ENCODE data around the gene CDK5RAP2. TPM values are rescaled to one million over a fixed set of nuclear protein-coding genes. Genes with fewer than 3 reads are reported as not detected.

Gene CDK5RAP2
- total RNA-seq, 1 donor from 2014 or later = 50.8 TPM

DNA sequence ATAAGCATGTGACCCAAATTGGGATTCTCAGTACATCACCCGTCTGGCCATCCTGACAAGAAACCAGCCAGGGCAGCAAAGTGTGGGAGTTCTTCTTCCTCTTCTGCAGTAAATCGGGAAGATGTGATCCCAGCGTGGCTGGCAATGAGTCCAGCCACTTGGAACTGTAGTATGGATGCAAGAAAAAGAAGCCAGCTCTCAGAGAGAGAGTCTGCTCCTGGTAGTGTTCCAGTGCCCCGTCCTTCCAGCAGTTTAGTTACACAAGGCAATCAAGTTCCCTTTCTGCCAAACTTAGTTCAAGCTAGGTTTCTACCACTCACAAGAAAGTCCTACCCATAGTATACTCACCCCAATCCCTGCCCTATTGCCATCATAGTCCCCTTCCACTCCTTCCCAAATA is 65.6 kb downstream of the CDK5RAP2 start:
- TF ChIP-seq, protein P1, sequence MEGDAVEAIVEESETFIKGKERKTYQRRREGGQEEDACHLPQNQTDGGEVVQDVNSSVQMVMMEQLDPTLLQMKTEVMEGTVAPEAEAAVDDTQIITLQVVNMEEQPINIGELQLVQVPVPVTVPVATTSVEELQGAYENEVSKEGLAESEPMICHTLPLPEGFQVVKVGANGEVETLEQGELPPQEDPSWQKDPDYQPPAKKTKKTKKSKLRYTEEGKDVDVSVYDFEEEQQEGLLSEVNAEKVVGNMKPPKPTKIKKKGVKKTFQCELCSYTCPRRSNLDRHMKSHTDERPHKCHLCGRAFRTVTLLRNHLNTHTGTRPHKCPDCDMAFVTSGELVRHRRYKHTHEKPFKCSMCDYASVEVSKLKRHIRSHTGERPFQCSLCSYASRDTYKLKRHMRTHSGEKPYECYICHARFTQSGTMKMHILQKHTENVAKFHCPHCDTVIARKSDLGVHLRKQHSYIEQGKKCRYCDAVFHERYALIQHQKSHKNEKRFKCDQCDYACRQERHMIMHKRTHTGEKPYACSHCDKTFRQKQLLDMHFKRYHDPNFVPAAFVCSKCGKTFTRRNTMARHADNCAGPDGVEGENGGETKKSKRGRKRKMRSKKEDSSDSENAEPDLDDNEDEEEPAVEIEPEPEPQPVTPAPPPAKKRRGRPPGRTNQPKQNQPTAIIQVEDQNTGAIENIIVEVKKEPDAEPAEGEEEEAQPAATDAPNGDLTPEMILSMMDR (IDR thresholded peaks at IDR 0.05; ENCODE audit: unreplicated experiment) = no peak
- peaks cover 35% of the 10 kb centered on the region for H3K36me3 Mint-ChIP-seq (ENCODE audit: low read depth, unreplicated experiment)

DNA sequence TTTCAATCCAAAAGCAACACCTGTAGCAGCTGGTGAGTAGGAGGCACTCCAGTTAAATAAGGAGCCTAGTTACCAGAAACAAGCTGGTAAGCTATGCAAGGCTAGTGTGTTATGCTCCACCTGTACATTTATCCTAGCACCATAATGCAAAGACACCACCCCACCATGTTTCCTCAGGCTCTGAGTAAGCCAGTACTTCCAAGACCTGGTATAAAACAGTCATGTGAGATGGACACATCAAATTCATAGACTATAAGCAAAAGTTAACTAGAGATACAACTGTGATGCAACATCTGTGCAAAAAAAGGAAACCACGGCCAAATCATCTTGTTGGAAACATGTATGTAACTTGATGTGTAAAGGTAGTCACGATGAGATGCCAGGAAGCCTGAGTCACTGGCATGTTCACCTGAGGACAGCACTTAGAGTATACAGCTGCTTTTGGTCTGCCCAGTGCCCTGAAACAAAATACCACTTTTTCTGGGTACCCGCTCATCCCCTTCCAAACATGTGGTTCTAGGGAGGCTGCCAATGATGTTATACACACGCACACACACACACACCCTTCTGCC is 66.1 kb downstream of the CDK5RAP2 start:
- TF ChIP-seq, protein P1 (IDR thresholded peaks at IDR 0.05; ENCODE audit: unreplicated experiment) = no peak
- peaks cover 35% of the 10 kb centered on the region for H3K36me3 Mint-ChIP-seq (ENCODE audit: low read depth, unreplicated experiment)
- no peak for DNase-seq (ENCODE audit: low spot score)
- H3K4me1 Mint-ChIP-seq (ENCODE audit: unreplicated experiment) = no peaks in the 10 kb centered on the region
- H3K27me3 Mint-ChIP-seq (ENCODE audit: unreplicated experiment) = no peaks in the 10 kb centered on the region
- no peaks in the 10 kb centered on the region for H3K9me3 Mint-ChIP-seq (ENCODE audit: unreplicated experiment)
- no peak overlapping the region for H3K4me3 Mint-ChIP-seq (ENCODE audit: unreplicated experiment)
- no peak overlapping the region for H3K27ac Mint-ChIP-seq (ENCODE audit: unreplicated experiment)

More for the DNA sequence above, 65.6 kb downstream of the CDK5RAP2 start:
- Mint-ChIP-seq H3K27me3 (ENCODE audit: unreplicated experiment) (no peaks in the 10 kb centered on the region), H3K4me1 (ENCODE audit: unreplicated experiment) (no peaks in the 10 kb centered on the region), H3K4me3 (ENCODE audit: unreplicated experiment) (no peak overlapping the region), H3K27ac (ENCODE audit: unreplicated experiment) (no peak overlapping the region), H3K9me3 (ENCODE audit: unreplicated experiment) (no peaks in the 10 kb centered on the region)
- DNase-seq (ENCODE audit: low spot score) = no peak

DNA sequence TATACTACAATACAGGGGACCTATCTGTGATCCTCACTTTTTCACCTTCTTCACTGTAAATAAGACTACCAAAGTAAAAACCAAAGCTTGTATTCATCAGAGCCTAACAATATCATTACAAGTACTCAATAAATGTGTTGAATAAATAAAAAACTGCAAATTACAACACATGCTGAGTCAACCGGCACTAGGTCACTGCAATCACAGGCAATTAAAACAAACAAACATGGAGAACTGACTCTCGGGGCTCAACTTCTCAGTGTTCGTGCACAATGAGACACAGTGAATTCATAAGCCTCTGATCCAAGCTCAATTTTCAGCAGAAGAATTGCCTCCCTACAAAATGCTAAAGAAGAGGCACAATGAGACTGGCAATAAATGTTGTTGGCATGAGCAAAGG is 69.2 kb downstream of the CDK5RAP2 start:
- H3K27me3 Mint-ChIP-seq (ENCODE audit: unreplicated experiment) = no peaks in the 10 kb centered on the region
- no peaks in the 10 kb centered on the region for H3K9me3 Mint-ChIP-seq (ENCODE audit: unreplicated experiment)
- no peak overlapping the region for H3K4me3 Mint-ChIP-seq (ENCODE audit: unreplicated experiment)
- TF ChIP-seq, protein P1 (IDR thresholded peaks at IDR 0.05; ENCODE audit: unreplicated experiment) = no peak
- no peaks in the 10 kb centered on the region for H3K4me1 Mint-ChIP-seq (ENCODE audit: unreplicated experiment)
- no peak for DNase-seq (ENCODE audit: low spot score)
- peaks cover 38% of the 10 kb centered on the region for H3K36me3 Mint-ChIP-seq (ENCODE audit: low read depth, unreplicated experiment)
- no peak overlapping the region for H3K27ac Mint-ChIP-seq (ENCODE audit: unreplicated experiment)

DNA sequence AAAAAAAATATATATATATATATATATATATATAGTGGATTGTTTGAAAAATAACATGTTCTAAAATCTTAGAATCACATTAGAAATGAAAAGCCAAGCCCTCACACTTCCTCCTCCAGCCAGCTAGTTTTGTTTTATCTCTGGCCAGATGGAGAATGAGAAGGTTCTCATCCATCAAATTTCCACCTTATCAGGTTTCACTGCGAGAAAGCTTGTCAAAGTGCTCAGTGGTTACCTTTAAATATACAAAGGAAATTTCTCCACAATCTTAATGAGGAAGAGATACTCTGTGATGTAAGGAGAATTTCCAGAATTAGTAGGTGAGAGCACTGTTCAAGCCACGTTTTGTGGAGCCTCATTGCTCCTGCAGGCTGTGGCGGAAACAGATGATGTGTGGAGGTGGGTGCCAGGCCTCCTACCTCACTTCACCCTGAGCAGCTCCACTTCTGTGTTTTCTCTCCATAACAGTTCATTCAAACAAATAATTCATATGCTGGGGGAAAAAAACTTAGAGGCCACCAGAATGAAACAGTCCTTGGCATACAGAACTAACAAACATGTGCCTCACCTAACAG is 71.9 kb downstream of the CDK5RAP2 start:
- TF ChIP-seq, protein P1 (IDR thresholded peaks at IDR 0.05; ENCODE audit: unreplicated experiment) = no peak
- H3K4me1 Mint-ChIP-seq (ENCODE audit: unreplicated experiment) = no peaks in the 10 kb centered on the region
- H3K4me3 Mint-ChIP-seq (ENCODE audit: unreplicated experiment) = no peak overlapping the region
- H3K27me3 Mint-ChIP-seq (ENCODE audit: unreplicated experiment) = no peaks in the 10 kb centered on the region
- no peak overlapping the region for H3K27ac Mint-ChIP-seq (ENCODE audit: unreplicated experiment)
- no peaks in the 10 kb centered on the region for H3K9me3 Mint-ChIP-seq (ENCODE audit: unreplicated experiment)
- H3K36me3 Mint-ChIP-seq (ENCODE audit: low read depth, unreplicated experiment) = peaks cover 32% of the 10 kb centered on the region
- DNase-seq (ENCODE audit: low spot score) = no peak

DNA sequence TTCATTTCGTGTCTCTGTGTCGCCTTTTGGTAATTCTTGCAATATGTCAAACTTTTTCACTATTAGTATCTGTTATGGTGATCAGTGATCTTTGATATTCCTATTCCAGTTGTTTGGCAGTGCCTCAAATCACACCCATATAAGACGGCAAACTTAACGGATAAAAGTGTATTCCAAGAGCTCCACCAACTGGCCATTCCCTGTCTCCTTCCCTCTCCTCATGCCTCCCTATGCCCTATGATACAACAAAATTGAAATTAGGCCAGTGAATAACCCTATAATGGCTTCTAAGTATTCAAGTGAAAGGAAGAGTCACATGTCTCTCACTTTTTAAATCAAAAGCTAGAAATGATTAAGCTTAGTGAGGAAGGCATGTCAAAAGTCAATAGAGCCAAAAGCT is 74.8 kb downstream of the CDK5RAP2 start:
- TF ChIP-seq, protein P1 (IDR thresholded peaks at IDR 0.05; ENCODE audit: unreplicated experiment) = no peak
- no peaks in the 10 kb centered on the region for H3K27me3 Mint-ChIP-seq (ENCODE audit: unreplicated experiment)
- DNase-seq (ENCODE audit: low spot score) = no peak
- no peak overlapping the region for H3K4me3 Mint-ChIP-seq (ENCODE audit: unreplicated experiment)
- no peaks in the 10 kb centered on the region for H3K4me1 Mint-ChIP-seq (ENCODE audit: unreplicated experiment)
- peaks cover 18% of the 10 kb centered on the region for H3K36me3 Mint-ChIP-seq (ENCODE audit: low read depth, unreplicated experiment)
- no peak overlapping the region for H3K27ac Mint-ChIP-seq (ENCODE audit: unreplicated experiment)
- no peaks in the 10 kb centered on the region for H3K9me3 Mint-ChIP-seq (ENCODE audit: unreplicated experiment)
